GM21717 (cell line): ENCODE results near the gene RASGRF2.

Source experiments
- ATAC-seq: cut with Tn5 transposase; IDR thresholded peaks from one replicate; pipeline ENCODE4 v1.9.1; 2021; ENCODE audit warnings: mild to moderate bottlenecking, moderate library complexity; ENCODE audit not compliant: unreplicated experiment

RASGRF2 gene

DNA sequence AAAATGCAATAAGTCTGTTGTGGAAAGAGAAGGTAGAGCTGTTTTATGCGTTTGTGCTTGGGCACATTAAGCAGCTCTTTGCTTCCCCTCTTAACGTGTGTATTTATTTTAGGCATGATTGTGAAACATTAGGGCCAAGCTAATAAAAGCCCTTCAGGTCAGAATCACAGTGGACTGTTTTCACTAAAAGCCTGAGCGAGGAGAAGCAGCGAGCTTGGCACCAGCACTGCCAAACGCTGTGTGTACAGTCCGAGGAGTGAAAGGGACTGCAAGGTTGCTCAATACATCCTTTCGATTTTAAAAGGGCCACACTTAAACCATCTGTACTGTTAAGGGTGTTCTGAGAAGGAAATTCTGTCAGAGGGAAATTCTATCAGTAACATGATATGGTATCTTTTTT is 165.8 kb downstream of the RASGRF2 start:
- no peak for ATAC-seq

DNA sequence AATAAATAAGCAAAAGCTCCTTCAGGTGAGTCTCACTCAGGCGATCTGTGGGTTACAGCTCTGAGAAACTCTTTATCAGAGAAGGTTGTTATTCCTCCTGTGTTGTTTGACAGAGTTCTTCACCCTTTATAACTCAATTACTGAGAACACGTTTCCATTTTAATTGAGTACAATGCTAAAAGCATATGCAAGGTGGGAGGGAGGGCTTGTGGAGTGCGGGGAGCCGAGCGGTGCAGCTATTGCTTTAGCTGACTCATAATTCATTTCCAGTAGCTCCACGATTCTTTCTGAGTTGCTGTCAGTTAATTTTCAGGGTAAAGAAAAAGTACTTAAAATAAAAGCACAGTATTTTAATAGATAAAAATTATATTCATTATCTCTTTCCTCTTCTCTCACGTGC is 168.3 kb downstream of the RASGRF2 start:
- no peak for ATAC-seq

DNA sequence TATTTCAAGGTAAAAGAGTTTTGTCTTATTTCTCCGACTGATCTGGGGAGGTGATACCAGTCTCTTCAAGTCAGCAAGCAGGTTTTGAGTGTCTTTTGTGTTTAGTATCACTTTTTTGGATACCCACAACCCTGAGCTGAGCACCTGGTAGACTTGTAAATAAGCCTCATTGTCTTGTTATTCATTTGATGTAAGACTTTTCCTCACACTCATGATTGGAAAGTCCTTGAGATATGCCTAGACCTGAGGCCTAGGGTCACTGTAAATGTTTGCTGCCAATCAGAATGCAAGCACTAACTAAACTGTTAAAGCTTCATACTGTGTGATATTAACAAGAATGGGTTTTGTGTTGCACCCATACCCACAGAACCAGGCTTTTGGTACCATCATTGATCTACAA is 172.2 kb downstream of the RASGRF2 start:
- ATAC-seq, result no peak

DNA sequence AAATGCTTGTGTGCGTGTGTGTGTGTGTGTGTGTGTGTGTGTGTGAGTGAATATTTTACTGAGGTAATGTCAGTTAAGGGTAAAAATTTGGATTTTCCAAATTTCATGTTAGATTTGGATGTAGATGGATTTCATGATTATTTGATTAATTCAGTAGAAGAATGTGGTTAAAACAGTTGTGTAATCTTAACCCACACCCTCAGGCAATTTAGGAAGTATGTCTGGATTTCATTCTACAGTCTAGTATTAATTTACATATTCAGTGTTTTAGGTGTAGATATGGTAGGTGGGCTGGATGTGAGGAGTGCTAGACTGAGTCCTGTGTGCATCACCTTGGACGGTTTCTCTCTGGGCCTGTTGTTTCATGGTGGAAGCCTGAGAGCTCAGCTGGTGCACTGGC is 173.9 kb downstream of the RASGRF2 start:
- ATAC-seq, result no peak

- no peak for ATAC-seq
These were observed 174.4 kb downstream of the RASGRF2 start for GRCh38 chr5:81134566-81134965.

GRCh38 chr5:81136557-81136956 is 176.4 kb downstream of the RASGRF2 start:
- no peak for ATAC-seq

DNA sequence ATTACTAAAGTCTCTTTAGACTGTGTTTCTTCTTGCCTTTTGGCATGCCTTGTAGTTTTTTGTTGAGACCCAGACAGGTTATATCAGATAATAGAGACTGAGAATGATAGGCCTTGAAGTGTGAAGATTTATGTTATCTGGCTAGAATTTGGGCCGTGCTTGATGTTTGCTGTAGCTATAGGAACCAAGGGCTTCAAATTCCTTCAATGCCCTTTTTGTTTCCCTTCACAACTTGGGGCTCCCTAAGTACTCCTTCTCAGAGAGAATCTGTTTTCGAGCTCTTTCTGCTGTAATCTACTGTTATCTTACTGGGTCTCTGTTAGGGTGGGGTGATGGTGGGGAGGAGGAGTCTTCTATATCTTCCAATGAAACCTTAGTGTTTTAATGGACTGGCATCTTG is 177.7 kb downstream of the RASGRF2 start:
- no peak for ATAC-seq

DNA sequence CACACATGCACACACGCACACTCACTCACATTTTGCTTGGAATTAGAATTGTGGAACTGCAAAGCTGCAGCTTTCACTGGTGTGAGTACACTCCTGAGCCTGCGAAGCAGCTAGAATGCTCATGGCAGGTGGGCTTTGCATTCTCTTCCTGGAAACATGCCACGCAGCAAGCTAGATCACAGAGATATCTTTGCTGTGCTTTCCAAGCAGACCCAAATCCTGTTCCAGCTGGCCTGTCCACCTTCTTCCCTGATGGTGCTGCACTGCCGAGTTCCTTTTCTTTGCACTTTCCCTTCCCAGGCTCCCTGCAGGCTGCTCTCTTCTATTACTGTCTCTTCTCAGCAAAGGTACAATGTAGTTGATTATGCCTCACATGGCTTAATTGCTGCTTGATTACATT is 180.3 kb downstream of the RASGRF2 start:
- ATAC-seq, result no peak

DNA sequence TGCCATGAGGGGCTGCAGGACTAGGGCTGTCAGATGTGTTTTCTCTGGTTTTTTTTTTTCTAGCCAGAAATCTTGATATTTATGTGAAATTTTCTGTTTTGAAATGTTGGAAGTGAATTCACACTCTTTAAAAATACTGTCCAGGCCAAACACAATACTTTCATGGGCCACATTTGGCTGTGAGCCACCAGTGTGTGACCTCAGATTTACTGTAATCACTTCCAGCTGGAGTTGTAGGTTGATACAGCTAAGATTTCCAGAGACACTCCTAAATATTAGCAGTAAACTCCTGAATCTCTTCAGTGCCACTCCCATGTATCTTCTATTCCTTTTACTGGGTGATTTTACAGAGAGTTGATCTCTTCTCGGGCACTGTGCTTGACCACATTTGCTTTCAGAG is 180.8 kb downstream of the RASGRF2 start:
- ATAC-seq, result no peak

DNA sequence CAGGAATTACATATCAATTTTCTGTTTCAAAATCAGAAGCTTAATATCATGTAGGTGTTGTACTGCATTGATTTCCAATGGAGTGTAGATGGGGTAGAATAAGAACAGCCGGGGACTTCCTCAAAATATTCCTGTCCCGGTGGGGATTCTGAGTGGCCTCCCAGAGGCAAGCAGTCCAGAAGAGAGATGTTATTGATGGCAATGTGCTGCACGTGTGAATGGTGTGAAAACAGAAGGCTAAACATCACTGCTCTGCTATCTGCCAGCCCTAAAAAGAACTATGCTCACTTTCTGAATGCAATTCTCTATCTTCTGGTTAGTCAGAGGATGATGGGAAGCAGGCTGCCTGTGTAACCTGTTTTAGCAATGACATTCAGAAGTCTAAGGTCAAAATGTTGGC is 181.9 kb downstream of the RASGRF2 start:
- ATAC-seq, result no peak

GRCh38 chr5:81145329-81145935 is 185.3 kb downstream of the RASGRF2 start:
- no peak for ATAC-seq

- ATAC-seq, result no peak
These were observed 185.9 kb downstream of the RASGRF2 start for GRCh38 chr5:81146031-81146430.

- ATAC-seq, result no peak
These were observed 187.1 kb downstream of the RASGRF2 start for GRCh38 chr5:81147011-81147885.

- ATAC-seq, result no peak
These were observed 187.9 kb downstream of the RASGRF2 start for GRCh38 chr5:81147886-81148571.

DNA sequence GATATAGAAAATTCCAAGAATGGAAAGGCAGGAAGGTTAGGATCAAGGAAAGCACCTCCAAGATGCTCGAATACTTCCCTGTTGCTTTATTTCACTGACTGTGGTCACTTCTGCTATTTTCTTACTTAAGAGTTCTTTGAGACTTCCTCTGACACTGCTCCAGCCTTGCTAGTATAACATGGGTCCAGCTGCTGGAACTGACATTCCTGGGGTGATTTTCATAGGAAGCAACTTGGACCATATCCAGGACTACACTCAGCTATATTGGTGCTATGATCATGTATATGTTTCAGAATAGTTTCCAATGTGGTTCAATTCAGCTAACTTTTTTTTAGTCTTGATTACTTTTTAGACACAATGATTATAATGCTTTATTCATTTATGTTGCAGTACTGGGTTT is 191.4 kb downstream of the RASGRF2 start:
- ATAC-seq, result no peak

DNA sequence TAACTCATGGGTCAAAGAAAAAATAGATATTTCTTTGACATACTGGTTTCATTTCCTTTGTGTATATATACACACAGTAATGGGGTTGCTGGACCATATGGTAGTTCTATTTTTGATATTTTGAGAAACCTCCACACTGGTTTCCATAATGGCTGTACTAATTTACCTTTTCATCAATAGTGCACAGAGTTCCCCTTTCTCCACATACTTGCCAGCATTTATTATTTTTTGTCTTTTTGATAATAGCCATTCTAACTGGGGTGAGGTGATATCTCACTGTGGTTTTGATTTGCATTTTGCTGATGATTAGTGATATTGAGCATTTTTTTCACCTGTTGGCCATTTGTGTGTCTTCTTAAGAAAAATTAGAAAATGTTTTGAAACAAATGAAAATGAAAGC is 194.6 kb downstream of the RASGRF2 start:
- ATAC-seq, result no peak

DNA sequence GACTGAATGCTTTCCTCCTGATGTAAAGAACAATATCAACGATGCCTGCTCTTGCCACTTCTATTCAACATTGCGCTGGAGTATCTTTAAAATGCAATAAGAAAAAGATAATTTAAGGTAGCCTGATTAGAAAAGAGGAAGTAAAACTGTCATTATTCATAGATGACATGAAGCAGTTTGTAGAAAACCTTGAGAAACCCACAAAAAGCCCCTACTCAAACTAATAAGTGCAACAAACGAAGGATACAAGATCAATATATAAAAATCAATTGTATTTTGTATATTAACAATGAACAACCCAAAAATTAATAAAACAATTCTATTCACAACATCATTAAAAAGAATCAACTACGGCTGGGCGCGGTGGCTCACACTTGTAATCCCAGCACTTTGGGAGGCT is 196.6 kb downstream of the RASGRF2 start:
- ATAC-seq, result no peak

DNA sequence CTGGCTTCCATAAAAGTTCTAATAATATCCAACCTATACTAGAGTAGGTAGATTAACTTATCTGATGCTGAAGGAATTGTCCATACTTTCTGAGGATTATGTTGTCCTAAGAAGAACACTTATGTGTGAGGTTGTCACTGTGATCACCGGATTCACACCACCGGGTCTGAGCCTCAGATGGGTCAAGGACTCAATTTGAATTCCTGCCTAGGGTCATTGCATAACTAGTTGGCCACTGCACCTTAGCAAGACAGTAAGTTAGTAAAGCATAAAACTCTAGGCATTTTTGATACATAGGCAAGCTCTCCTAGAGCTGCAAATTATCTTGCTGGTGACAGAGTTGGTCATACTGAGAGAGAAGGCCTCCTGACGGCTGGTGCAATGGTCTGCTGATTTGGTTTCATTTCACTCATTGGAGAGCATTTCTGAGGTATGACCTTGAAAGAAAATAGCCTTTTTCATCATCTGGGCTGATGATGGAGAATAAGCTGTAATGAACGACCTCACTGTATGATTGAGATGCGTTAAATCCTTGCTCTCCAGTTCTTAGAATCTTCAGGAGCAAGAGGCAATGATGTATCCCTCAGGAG is 200.9 kb downstream of the RASGRF2 start:
- ATAC-seq, result peak; percentile 61

DNA sequence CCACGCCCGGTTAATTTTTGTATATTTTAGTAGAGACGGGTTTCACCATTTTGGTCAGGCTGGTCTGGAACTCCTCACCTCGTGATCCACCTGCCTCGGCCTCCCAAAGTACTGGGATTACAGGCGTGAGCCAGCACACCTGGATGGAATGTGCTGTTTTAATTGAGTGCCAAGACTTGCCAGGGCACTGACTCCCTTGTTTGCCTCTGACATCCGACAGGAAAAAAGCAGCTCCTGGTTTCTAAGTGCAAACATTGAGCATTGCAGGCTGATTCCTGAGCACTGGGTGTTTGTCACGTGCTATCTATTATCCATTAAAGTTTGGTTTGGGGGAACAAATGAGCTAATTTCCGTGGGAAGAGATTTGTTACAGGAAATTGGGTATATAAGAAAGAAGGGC is 202.3 kb downstream of the RASGRF2 start:
- no peak for ATAC-seq

GRCh38 chr5:81163651-81164050 is 203.5 kb downstream of the RASGRF2 start:
- ATAC-seq, result no peak

GRCh38 chr5:81164476-81164875 is 204.3 kb downstream of the RASGRF2 start:
- ATAC-seq, result no peak

DNA sequence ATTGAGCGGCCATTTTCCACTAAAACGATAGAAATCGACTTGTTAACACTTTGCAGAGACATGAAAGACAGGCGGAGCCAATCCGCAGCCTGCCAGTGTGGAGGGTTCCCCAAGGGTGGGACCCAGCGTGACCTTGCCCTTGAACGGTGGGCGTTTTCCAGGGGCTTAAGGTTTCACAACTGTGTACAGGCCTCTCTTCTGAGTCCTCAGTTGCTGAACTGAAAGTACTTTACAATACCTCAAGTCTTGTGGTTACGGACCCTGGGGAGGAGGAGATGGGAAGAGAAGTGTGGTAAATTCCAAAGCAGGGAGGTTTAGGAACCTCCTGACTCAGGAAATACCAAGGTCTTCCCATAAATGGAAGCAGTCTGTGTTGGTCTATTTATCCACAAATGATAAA is 204.8 kb downstream of the RASGRF2 start:
- no peak for ATAC-seq
